HG03354 (cell line): ENCODE data around the gene SOX12.
"Not testable (repeated sequence)": the region's sequence is repeated elsewhere in the genome, so short reads cannot be mapped to it uniquely, and the experiment has no call there.

ENCODE experiments used
- ATAC-seq: cut with Tn5 transposase; IDR thresholded peaks from one replicate; pipeline ENCODE4 v1.9.1; 2021; ENCODE audit warnings: mild to moderate bottlenecking; ENCODE audit not compliant: unreplicated experiment, poor library complexity, severe bottlenecking

Gene SOX12

GRCh38 chr20:356154-356553 is 30.8 kb downstream of the SOX12 start:
- not testable (repeated sequence) for ATAC-seq

- no peak for ATAC-seq
These were observed 31.4 kb downstream of the SOX12 start for GRCh38 chr20:356745-357144.

GRCh38 chr20:358891-359555 is 33.7 kb downstream of the SOX12 start:
- ATAC-seq = no peak

GRCh38 chr20:361561-361960 is 36.2 kb downstream of the SOX12 start:
- peak; percentile 59 for ATAC-seq

- no peak for ATAC-seq
These were observed 37.2 kb downstream of the SOX12 start for GRCh38 chr20:362271-363254.

- ATAC-seq = no peak
These were observed 38.1 kb downstream of the SOX12 start for GRCh38 chr20:363319-364078.

GRCh38 chr20:364905-365794 is 39.8 kb downstream of the SOX12 start:
- ATAC-seq = no peak

GRCh38 chr20:366041-366718 is 40.8 kb downstream of the SOX12 start:
- ATAC-seq = no peak

GRCh38 chr20:366719-367485 is 41.5 kb downstream of the SOX12 start:
- no peak for ATAC-seq

- ATAC-seq = no peak
These were observed 42.1 kb downstream of the SOX12 start for GRCh38 chr20:367486-367887.

- ATAC-seq = no peak
These were observed 43.6 kb downstream of the SOX12 start for GRCh38 chr20:368915-369314.

- no peak for ATAC-seq
These were observed 44.8 kb downstream of the SOX12 start for GRCh38 chr20:370151-370600.

GRCh38 chr20:370977-371754 is 45.8 kb downstream of the SOX12 start:
- no peak for ATAC-seq

- no peak for ATAC-seq
These were observed 46.6 kb downstream of the SOX12 start for GRCh38 chr20:371755-372542.

- not testable (repeated sequence) for ATAC-seq
These were observed 47.3 kb downstream of the SOX12 start for GRCh38 chr20:372543-373082.

- ATAC-seq = no peak
These were observed 48.0 kb downstream of the SOX12 start for GRCh38 chr20:373171-373890.
